Measurements from ENCODE around the gene KLHL20.
"Not testable (repeated sequence)": the region's sequence is repeated elsewhere in the genome, so short reads cannot be mapped to it uniquely, and the experiment has no call there.

GRCh38 chr1:173764331-173764730 lies 49.5 kb downstream of the KLHL20 start:
- not testable (repeated sequence) for TF ChIP-seq CTCF, POLR2A (IDR thresholded peaks at IDR 0.05)
